IMR-90 (cell line): Measurements from ENCODE around the gene PRAMEF12.

Source experiments
- FOS ChIP-seq: fragments of 150-350 bp; IDR thresholded peaks from 2 replicates; pipeline ENCODE4 v1.6.1; 2016; ENCODE audit warnings: low read depth, low read length
- MAFK ChIP-seq: IDR thresholded peaks from 2 replicates; pipeline ENCODE4 v1.6.1; 2012; ENCODE audit warnings: low read depth, low read length, improper control_type of control experiment
- POLR2A ChIP-seq: IDR thresholded peaks from 2 replicates; pipeline ENCODE4 v1.6.1; 2012; ENCODE audit warnings: mild to moderate bottlenecking, low read depth, low read length
- RAD21 ChIP-seq: IDR thresholded peaks from 2 replicates; pipeline ENCODE4 v1.6.1; 2012; ENCODE audit warnings: low read length, improper control_type of control experiment
- SMC3 ChIP-seq: fragments of 150-350 bp; IDR thresholded peaks from 2 replicates; pipeline ENCODE4 v1.6.1; 2016; ENCODE audit warnings: low read depth, mild to moderate bottlenecking, antibody characterized with exemption, low read length, moderate library complexity
- TF ChIP-seq, protein P1 (sequence below): conservative IDR thresholded peaks from 2 replicates; pipeline ENCODE4 v1.5.1; 2012; ENCODE audit warnings: mild to moderate bottlenecking, low read depth, low read length, improper control_type of control experiment

- TF ChIP-seq, protein P1, sequence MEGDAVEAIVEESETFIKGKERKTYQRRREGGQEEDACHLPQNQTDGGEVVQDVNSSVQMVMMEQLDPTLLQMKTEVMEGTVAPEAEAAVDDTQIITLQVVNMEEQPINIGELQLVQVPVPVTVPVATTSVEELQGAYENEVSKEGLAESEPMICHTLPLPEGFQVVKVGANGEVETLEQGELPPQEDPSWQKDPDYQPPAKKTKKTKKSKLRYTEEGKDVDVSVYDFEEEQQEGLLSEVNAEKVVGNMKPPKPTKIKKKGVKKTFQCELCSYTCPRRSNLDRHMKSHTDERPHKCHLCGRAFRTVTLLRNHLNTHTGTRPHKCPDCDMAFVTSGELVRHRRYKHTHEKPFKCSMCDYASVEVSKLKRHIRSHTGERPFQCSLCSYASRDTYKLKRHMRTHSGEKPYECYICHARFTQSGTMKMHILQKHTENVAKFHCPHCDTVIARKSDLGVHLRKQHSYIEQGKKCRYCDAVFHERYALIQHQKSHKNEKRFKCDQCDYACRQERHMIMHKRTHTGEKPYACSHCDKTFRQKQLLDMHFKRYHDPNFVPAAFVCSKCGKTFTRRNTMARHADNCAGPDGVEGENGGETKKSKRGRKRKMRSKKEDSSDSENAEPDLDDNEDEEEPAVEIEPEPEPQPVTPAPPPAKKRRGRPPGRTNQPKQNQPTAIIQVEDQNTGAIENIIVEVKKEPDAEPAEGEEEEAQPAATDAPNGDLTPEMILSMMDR: no peak
- no peak for TF ChIP-seq POLR2A
- no peak for TF ChIP-seq RAD21
- no peak for TF ChIP-seq SMC3
- no peak for TF ChIP-seq MAFK
- TF ChIP-seq FOS: no peak
Measured at GRCh38 chr1:12778061-12778460, 4.5 kb downstream of the PRAMEF12 start.
